ENCODE measurements around the gene UGT1A9. TPM values are rescaled to one million over a fixed set of nuclear protein-coding genes. Genes with fewer than 3 reads are reported as not detected.
"Not testable (repeated sequence)": the region's sequence is repeated elsewhere in the genome, so short reads cannot be mapped to it uniquely, and the experiment has no call there.

The UGT1A9 gene
- total RNA-seq, 1 donor from 2014 or later: not detected

GRCh38 chr2:233705911-233706506, 34.3 kb downstream of the UGT1A9 start:
- Mint-ChIP-seq H3K36me3 (ENCODE audit: low read depth) (no peaks in the 10 kb centered on the region), H3K4me1 (ENCODE audit: low read depth) (no peaks in the 10 kb centered on the region), H3K9me3 (no peaks in the 10 kb centered on the region), H3K27me3 (ENCODE audit: insufficient read depth) (peaks cover 7% of the 10 kb centered on the region), H3K4me3 (no peak overlapping the region), H3K27ac (no peak overlapping the region)
- intact Hi-C loops (cut with micrococcal nuclease): no loop called here
- no peak for DNase-seq (ENCODE audit: low spot score)

DNA sequence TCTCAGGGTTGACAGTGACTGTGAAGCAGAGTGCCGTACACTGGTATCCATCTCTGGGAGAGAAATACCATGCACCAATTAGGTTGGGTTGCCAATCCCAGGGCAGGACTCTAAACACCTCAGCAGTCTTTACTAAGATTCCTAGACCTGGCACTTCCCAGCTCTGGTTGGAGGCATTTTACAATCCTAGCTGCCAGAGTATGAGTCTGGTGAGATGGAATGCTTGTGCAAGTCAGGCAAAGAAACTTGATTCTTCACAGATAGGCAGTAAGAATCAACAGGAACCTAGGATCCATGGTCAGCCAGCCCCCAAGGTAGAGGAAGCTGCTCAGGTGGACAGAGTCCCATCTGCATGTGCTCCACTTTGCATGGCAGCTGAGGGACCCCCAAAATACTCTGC, 35.0 kb downstream of the UGT1A9 start:
- intact Hi-C loops (cut with micrococcal nuclease): no loop called here
- H3K27me3 Mint-ChIP-seq (ENCODE audit: insufficient read depth): peaks cover 9% of the 10 kb centered on the region
- DNase-seq (ENCODE audit: low spot score): no peak
- H3K36me3 Mint-ChIP-seq (ENCODE audit: low read depth): no peaks in the 10 kb centered on the region
- no peak overlapping the region for H3K4me3 Mint-ChIP-seq
- H3K27ac Mint-ChIP-seq: no peak overlapping the region
- no peaks in the 10 kb centered on the region for H3K9me3 Mint-ChIP-seq
- no peaks in the 10 kb centered on the region for H3K4me1 Mint-ChIP-seq (ENCODE audit: low read depth)

- peaks cover 9% of the 10 kb centered on the region for H3K27me3 Mint-ChIP-seq (ENCODE audit: insufficient read depth)
- no peaks in the 10 kb centered on the region for H3K36me3 Mint-ChIP-seq (ENCODE audit: low read depth)
- no peak overlapping the region for H3K4me3 Mint-ChIP-seq
- H3K27ac Mint-ChIP-seq: no peak overlapping the region
- intact Hi-C loops (cut with micrococcal nuclease): no loop called here
- DNase-seq (ENCODE audit: low spot score): no peak
- no peaks in the 10 kb centered on the region for H3K4me1 Mint-ChIP-seq (ENCODE audit: low read depth)
- H3K9me3 Mint-ChIP-seq: no peaks in the 10 kb centered on the region
Observed at GRCh38 chr2:233707940-233708644, 36.4 kb downstream of the UGT1A9 start.

- no peaks in the 10 kb centered on the region for H3K36me3 Mint-ChIP-seq (ENCODE audit: low read depth)
- no peak for DNase-seq (ENCODE audit: low spot score)
- no peaks in the 10 kb centered on the region for H3K9me3 Mint-ChIP-seq
- no peaks in the 10 kb centered on the region for H3K4me1 Mint-ChIP-seq (ENCODE audit: low read depth)
- no peak overlapping the region for H3K27ac Mint-ChIP-seq
- no peak overlapping the region for H3K4me3 Mint-ChIP-seq
- intact Hi-C loops (cut with micrococcal nuclease): no loop called here
- H3K27me3 Mint-ChIP-seq (ENCODE audit: insufficient read depth): peaks cover 12% of the 10 kb centered on the region
Observed at GRCh38 chr2:233708942-233709341, 37.2 kb downstream of the UGT1A9 start.

DNA sequence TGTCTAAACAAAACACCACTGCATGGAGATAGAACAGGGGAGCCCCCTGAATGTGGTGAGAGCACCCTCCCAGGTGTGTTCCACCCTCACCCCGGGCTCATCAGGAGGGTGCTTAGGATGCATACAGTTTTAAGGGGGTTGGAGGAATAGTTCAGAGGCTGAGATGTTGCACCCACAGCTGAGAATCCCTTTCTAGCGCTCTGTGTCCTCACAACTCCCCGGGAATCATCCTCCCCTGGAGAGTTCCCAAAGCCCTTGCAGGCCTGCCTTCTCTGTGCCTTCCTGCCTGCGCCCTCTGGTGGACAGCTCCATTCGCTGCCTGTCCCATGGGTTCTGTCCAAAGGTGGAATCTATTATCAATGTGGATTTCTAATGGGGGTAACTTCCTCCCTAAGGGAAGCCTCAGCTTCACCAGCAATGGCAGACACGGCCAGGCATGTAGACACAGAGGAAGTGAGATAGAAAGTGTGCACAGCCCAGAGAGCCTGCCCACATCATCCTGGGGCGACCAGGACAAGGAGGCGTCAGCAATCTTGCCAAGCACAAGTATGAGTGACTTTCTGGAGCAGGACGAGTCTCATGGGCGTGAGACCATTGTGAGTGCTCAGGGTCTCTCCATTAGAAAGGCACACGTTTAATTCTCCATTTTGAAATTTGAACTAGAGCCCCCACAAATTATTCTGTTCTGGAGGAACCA, 39.8 kb downstream of the UGT1A9 start:
- intact Hi-C loops (cut with micrococcal nuclease): loop anchor here (2.0 to 5.0 kb wide), 2 partner anchors 307 to 1104 kb away; no protein-coding TSS in a partner anchor
- peak; percentile 40 for DNase-seq (ENCODE audit: low spot score)
- Mint-ChIP-seq H3K27me3 (ENCODE audit: insufficient read depth) (peaks cover 11% of the 10 kb centered on the region), H3K36me3 (ENCODE audit: low read depth) (no peaks in the 10 kb centered on the region), H3K27ac (no peak overlapping the region), H3K9me3 (no peaks in the 10 kb centered on the region), H3K4me1 (ENCODE audit: low read depth) (no peaks in the 10 kb centered on the region), H3K4me3 (no peak overlapping the region)

DNA sequence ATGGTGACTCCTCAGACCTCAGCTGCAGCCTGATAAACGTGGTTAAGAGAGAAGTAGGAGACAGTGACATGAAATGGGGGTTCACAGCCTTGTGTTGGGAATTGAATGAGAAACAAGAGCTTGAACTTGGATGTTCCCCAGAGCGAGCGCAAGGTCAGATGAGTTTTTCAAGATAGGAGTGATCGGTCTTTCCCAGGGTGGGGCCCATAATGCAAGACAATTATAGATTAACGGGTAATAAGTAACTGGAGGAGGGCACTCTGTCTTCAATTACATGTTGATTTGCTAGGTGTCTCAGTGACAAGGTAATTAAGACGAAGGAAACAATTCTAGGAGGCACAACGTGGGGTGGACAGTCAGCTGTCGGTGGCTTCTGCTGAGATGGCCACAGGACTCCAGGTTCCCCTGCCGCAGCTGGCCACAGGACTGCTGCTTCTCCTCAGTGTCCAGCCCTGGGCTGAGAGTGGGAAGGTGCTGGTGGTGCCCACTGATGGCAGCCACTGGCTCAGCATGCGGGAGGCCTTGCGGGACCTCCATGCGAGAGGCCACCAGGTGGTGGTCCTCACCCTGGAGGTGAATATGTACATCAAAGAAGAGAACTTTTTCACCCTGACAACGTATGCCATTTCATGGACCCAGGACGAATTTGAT, 41.0 kb downstream of the UGT1A9 start, which contains the start of gene UGT1A5:
UGT1A5 (plus strand) TSS at position 297 of the 651 bp plus-strand sequence; CDS start at position 382, 85 bp downstream.
- DNase-seq (ENCODE audit: low spot score): no peak
- Mint-ChIP-seq H3K4me3 (no peak within 1 kb of the TSS), H3K27me3 (ENCODE audit: insufficient read depth) (peaks cover 11% of the 10 kb centered on the region)

GRCh38 chr2:233713262-233713615, 41.5 kb downstream of the UGT1A9 start:
- Mint-ChIP-seq H3K36me3 (ENCODE audit: low read depth) (no peaks in the 10 kb centered on the region), H3K4me3 (no peak overlapping the region), H3K27me3 (ENCODE audit: insufficient read depth) (peaks cover 13% of the 10 kb centered on the region), H3K9me3 (no peaks in the 10 kb centered on the region), H3K27ac (no peak overlapping the region), H3K4me1 (ENCODE audit: low read depth) (no peaks in the 10 kb centered on the region)
- intact Hi-C loops (cut with micrococcal nuclease): loop anchor here (5.0 kb wide), 1 partner anchor 1106 kb away; no protein-coding TSS in a partner anchor
- no peak for DNase-seq (ENCODE audit: low spot score)

More for the DNA sequence above, 41.0 kb downstream of the UGT1A9 start, which contains the start of gene UGT1A5:
- Mint-ChIP-seq H3K27ac (no peak within 1 kb of the TSS), H3K36me3 (ENCODE audit: low read depth) (no peaks in the 10 kb centered on the region), H3K4me1 (ENCODE audit: low read depth) (no peaks in the 10 kb centered on the region), H3K9me3 (no peaks in the 10 kb centered on the region)
- intact Hi-C loops (cut with micrococcal nuclease): loop anchor here (5.0 kb wide), 1 partner anchor 1105 kb away; no protein-coding TSS in a partner anchor

- Mint-ChIP-seq H3K27me3 (ENCODE audit: insufficient read depth) (peaks cover 16% of the 10 kb centered on the region), H3K27ac (no peak overlapping the region), H3K9me3 (no peaks in the 10 kb centered on the region), H3K4me3 (no peak overlapping the region), H3K4me1 (ENCODE audit: low read depth) (no peaks in the 10 kb centered on the region), H3K36me3 (ENCODE audit: low read depth) (no peaks in the 10 kb centered on the region)
- intact Hi-C loops (cut with micrococcal nuclease): loop anchor here (5.0 kb wide), 1 partner anchor 1107 kb away; no protein-coding TSS in a partner anchor
- no peak for DNase-seq (ENCODE audit: low spot score)
Observed at GRCh38 chr2:233714121-233714520, 42.4 kb downstream of the UGT1A9 start.

- no peak for DNase-seq (ENCODE audit: low spot score)
- H3K9me3 Mint-ChIP-seq: no peaks in the 10 kb centered on the region
- no peaks in the 10 kb centered on the region for H3K36me3 Mint-ChIP-seq (ENCODE audit: low read depth)
- no peaks in the 10 kb centered on the region for H3K4me1 Mint-ChIP-seq (ENCODE audit: low read depth)
- H3K27ac Mint-ChIP-seq: no peak within 1 kb of the TSS
- peaks cover 11% of the 10 kb centered on the region for H3K27me3 Mint-ChIP-seq (ENCODE audit: insufficient read depth)
- H3K4me3 Mint-ChIP-seq: no peak within 1 kb of the TSS
- intact Hi-C loops (cut with micrococcal nuclease): no loop called here
Observed at GRCh38 chr2:233718552-233718951, 46.9 kb downstream of the UGT1A9 start, which contains the start of gene UGT1A4. Gene UGT1A4, plus strand, starts transcription at chr2:233718736. Its CDS starts 85 bp downstream, at chr2:233718821.

DNA sequence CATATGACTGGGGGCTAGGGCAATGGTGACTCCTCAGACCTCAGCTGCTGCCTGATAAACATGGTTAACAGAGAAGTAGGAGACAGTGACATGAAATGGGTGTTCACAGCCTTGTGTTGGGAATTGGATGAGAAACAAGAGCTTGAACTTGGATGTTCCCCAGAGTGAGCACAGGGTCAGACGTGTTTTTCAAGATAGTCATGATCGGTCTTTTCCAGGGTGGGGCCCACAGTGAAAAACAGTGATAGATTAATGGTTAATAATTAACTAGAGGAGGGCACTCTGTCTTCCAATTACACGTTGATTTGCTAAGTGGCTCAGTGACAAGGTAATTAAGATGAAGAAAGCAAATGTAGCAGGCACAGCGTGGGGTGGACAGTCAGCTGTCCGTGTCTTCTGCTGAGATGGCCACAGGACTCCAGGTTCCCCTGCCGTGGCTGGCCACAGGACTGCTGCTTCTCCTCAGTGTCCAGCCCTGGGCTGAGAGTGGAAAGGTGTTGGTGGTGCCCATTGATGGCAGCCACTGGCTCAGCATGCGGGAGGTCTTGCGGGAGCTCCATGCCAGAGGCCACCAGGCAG, 57.1 kb downstream of the UGT1A9 start, which contains the start of gene UGT1A3:
UGT1A3 (plus strand) TSS at position 320 of the 579 bp plus-strand sequence; CDS start at position 405, 85 bp downstream.
- H3K27ac Mint-ChIP-seq: no peak within 1 kb of the TSS
- intact Hi-C loops (cut with micrococcal nuclease): no loop called here
- H3K27me3 Mint-ChIP-seq (ENCODE audit: insufficient read depth): peaks cover 2% of the 10 kb centered on the region
- H3K4me3 Mint-ChIP-seq: no peak within 1 kb of the TSS
- DNase-seq (ENCODE audit: low spot score): no peak
- no peaks in the 10 kb centered on the region for H3K36me3 Mint-ChIP-seq (ENCODE audit: low read depth)
- H3K4me1 Mint-ChIP-seq (ENCODE audit: low read depth): no peaks in the 10 kb centered on the region
- no peaks in the 10 kb centered on the region for H3K9me3 Mint-ChIP-seq

DNA sequence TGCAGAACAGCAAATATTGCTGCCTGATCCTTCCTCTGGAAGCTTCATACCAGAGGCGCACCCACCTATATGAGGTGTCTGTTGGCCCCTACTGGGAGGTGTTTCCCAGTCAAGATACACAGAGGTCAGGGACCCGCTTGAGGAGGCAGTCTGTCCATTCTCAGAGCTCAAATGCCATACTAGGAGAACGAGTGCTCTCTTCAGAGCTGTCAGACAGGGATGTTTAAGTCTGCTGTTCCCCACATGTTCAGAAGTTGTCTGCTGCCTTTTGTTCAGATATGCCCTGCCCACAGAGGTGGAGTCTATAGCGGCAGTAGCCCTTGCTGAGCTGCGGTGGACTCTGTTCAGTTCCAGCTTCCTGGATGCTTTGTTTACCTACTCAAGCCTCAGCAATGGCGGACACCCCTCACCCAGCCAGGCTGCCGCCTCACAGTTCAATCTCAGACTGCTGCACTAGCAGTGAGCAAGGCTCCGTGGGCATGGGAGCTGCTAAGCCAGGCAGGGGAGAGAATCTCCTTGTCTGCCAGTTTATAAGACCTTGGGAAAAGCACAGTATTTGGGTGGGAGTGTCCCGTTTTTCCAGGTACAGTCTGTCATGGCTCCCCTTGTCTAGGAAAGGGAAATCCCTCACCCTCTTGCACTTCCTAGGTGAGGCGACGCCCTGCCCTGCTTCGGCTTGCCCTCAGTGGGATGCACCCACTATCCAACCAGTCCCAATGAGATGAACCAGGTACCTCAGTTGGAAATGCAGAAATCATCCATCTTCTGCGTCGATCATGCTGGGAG, 65.4 kb downstream of the UGT1A9 start:
- DNase-seq (ENCODE audit: low spot score); intact Hi-C loops (cut with micrococcal nuclease); H3K9me3 Mint-ChIP-seq; H3K36me3 Mint-ChIP-seq (ENCODE audit: low read depth); H3K4me1 Mint-ChIP-seq (ENCODE audit: low read depth); H3K4me3 Mint-ChIP-seq; H3K27ac Mint-ChIP-seq; H3K27me3 Mint-ChIP-seq (ENCODE audit: insufficient read depth): not testable (repeated sequence)

GRCh38 chr2:233740870-233741269, 69.2 kb downstream of the UGT1A9 start:
- intact Hi-C loops (cut with micrococcal nuclease): no loop called here
- no peak overlapping the region for H3K27ac Mint-ChIP-seq

More at GRCh38 chr2:233740870-233741269, 69.2 kb downstream of the UGT1A9 start:
- no peaks in the 10 kb centered on the region for H3K9me3 Mint-ChIP-seq
- no peak overlapping the region for H3K4me3 Mint-ChIP-seq
- no peaks in the 10 kb centered on the region for H3K27me3 Mint-ChIP-seq (ENCODE audit: insufficient read depth)
- no peak for DNase-seq (ENCODE audit: low spot score)
- H3K4me1 Mint-ChIP-seq (ENCODE audit: low read depth): no peaks in the 10 kb centered on the region
- H3K36me3 Mint-ChIP-seq (ENCODE audit: low read depth): no peaks in the 10 kb centered on the region
